C4-2B (cell line): ENCODE results near the gene TCFL5.

ENCODE experiments used
- ZFX ChIP-seq: fragments of 450-650 bp; IDR thresholded peaks from 2 replicates; pipeline ENCODE4 v1.6.1; 2017
- TF ChIP-seq, protein P1 (sequence below): fragments of 450-650 bp; conservative IDR thresholded peaks from 2 replicates; pipeline ENCODE4 v1.5.1; 2017; ENCODE audit warnings: mild to moderate bottlenecking

DNA sequence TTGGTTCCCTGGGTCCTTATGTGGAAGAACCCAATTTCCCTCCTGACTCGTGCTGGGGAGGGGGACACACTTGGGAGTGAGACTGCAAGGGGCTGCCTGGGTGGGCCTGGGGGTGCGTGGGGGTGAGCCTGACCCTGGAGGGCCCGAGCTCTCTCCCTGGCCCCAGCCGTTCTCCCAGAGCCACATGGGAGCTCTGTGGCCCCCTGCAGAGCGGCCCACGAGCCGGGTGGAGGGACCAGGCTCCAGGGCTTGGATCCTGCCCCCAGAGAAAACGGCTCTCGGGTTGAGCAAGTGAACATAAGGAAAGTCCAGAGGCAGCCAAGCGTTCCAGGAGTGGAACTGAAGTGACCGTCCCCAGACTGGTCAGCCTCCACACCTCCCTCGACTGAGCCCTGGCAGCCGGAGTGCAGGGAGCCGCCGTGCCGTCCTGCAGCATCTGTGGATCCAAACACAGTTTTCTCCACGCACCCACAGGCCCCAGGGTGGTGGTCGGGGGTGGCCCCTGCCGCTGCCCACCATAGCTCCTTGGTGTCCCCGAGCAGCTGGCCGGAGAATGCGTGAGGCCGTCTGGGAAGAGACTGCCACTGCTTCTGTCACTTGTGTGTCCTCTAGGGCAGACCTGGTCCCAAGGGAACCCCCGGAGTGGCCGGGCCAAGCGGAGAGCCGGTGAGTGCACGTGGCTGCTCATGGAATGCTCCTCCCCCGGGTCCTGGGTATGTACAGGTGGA lies 34.1 kb downstream of the TCFL5 start:
- TF ChIP-seq, protein P1, sequence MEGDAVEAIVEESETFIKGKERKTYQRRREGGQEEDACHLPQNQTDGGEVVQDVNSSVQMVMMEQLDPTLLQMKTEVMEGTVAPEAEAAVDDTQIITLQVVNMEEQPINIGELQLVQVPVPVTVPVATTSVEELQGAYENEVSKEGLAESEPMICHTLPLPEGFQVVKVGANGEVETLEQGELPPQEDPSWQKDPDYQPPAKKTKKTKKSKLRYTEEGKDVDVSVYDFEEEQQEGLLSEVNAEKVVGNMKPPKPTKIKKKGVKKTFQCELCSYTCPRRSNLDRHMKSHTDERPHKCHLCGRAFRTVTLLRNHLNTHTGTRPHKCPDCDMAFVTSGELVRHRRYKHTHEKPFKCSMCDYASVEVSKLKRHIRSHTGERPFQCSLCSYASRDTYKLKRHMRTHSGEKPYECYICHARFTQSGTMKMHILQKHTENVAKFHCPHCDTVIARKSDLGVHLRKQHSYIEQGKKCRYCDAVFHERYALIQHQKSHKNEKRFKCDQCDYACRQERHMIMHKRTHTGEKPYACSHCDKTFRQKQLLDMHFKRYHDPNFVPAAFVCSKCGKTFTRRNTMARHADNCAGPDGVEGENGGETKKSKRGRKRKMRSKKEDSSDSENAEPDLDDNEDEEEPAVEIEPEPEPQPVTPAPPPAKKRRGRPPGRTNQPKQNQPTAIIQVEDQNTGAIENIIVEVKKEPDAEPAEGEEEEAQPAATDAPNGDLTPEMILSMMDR: no peak
- TF ChIP-seq ZFX: no peak
